GM19372 (cell line): ENCODE results near the gene VWCE.
"Not testable (repeated sequence)": the region's sequence is repeated elsewhere in the genome, so short reads cannot be mapped to it uniquely, and the experiment has no call there.

Experiments used
- ATAC-seq: cut with Tn5 transposase; IDR thresholded peaks from one replicate; pipeline ENCODE4 v1.9.1; 2021; ENCODE audit warnings: mild to moderate bottlenecking, low read depth, moderate library complexity; ENCODE audit not compliant: unreplicated experiment

VWCE gene

GRCh38 chr11:61222047-61222446, 73.1 kb downstream of the VWCE start, which contains the start of gene PGA4:
Gene PGA4 (plus strand): TSS chr11:61222347. CDS start chr11:61222401, 54 bp downstream.
- not testable (repeated sequence) for ATAC-seq

DNA sequence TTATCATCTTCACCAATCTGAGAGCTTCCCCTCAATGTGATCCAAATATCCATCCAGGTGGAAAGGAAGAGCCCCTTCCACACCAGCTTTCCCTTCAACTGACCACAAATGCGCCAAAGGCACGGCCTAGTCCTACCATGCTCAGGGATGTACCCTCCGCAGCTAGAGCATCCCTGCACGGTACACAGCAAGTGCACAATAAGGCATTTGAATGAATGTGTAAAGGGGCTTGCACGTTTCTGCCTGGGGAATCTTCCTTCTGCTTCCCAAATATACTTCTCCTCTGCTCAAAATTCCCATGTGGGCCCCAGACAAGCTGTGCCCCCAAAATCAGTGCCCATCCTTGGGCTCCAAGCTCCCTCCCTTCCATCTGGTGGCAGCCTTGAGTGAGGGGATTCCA, 76.1 kb downstream of the VWCE start:
- not testable (repeated sequence) for ATAC-seq

- ATAC-seq: not testable (repeated sequence)
Observed at GRCh38 chr11:61218306-61218705, 76.8 kb downstream of the VWCE start.

DNA sequence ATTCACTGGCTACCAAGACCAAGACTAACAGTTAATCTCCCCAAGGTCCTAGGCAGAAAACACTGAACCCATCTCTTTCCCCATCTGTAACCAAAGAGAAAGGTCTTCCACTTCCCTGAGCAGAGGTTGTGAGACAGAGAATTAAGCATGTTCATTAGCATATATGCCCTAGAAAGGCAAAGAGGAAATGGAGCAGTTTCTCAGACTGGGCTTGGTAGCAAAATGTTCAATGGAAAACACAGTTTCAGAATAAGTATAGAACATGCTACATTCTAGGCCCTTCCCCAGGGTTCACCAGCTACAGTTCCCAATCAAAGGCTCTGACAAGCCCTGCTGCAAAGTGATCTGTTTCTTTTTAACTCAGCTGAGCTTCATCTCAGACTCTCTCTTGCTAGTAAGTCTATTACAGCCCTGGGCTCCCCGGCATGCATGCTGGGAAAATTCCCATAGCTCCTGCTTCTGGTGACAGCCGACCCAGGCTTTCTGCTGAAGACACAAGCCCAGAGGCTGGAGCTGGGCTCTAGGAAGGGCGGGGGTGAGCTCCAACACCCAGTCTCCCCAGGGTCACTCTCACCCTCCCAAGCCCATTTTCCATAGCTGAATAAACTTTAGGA, 81.3 kb downstream of the VWCE start:
- ATAC-seq: not testable (repeated sequence)

DNA sequence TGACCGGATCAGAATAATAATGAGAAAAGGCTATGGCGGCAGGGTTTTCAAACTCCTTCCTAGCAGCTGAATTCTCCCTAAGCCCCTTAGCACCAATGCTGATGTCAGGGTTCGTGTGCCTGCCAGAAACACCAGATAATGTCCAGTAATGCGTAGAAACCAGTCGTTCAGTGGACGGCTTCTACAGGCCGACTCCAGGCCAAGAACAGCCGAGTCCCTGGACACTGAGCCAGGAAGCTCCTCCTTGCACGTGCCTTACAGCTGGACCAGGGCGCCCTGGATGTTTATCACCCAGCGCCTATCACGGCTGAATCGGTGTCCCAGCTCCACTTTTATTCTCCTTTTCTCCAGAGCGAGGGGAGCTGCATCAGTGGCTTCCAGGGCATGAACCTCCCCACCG, 82.9 kb downstream of the VWCE start:
- ATAC-seq: not testable (repeated sequence)

GRCh38 chr11:61211327-61211952, 83.7 kb downstream of the VWCE start:
- ATAC-seq: not testable (repeated sequence)

GRCh38 chr11:61210629-61211028, 84.5 kb downstream of the VWCE start:
- not testable (repeated sequence) for ATAC-seq
